Caco-2 (cell line): ENCODE data around the gene TMCO6. TPM values are rescaled to one million over a fixed set of nuclear protein-coding genes. Genes with fewer than 3 reads are reported as not detected.
"Not testable (repeated sequence)": the region's sequence is repeated elsewhere in the genome, so short reads cannot be mapped to it uniquely, and the experiment has no call there.

ENCODE experiments used
- BruUV-seq: library from RNA; stranded (reverse); fragments of 400-500 nt; replicated peaks from 2 replicates; lab custom pipeline; 2021; lab: Mats Ljungman, UMichigan
- CTCF ChIA-PET: fragments of 300-600 bp; sonication (Branson Sonifier 250); formaldehyde crosslinking; loops from one replicate; lab custom pipeline; 2022; ENCODE audit warnings: antibody characterized with exemption; lab: Charles Lee
- POLR2A ChIA-PET: fragments of 300-600 bp; sonication (Branson Sonifier 250); formaldehyde crosslinking; loops from one replicate; lab custom pipeline; 2022; ENCODE audit warnings: antibody characterized with exemption; lab: Charles Lee
- DNase-seq, 2 experiments: peaks; one replicate each; pipeline versions ENCODE4 v3.0.0 to v3.0.0-alpha.2; 2020 to 2022
- H3K27me3 ChIP-seq: replicated peaks from 2 replicates; pipeline ENCODE4 v1.6.0; 2011; ENCODE audit warnings: low read length; ENCODE audit not compliant: control insufficient read depth, insufficient read depth
- H3K36me3 ChIP-seq: 2 replicates; pipeline ENCODE4 v1.5.1; 2011; ENCODE audit warnings: low read length; ENCODE audit not compliant: control insufficient read depth, insufficient read depth
- H3K4me1 ChIP-seq: fragments of 250-450 bp; sonication (Bioruptor Pico); 2 replicates; pipeline ENCODE4 v1.5.1; 2020; ENCODE audit warnings: mild to moderate bottlenecking
- H3K4me3 ChIP-seq: 2 replicates; pipeline ENCODE4 v1.5.1; 2011; ENCODE audit warnings: low read depth, mild to moderate bottlenecking, control low read depth, low read length
- H3K9me3 ChIP-seq: fragments of 250-450 bp; sonication (Bioruptor Pico); 2 replicates; pipeline ENCODE4 v1.5.1; 2020; ENCODE audit warnings: mild to moderate bottlenecking, moderate library complexity
- H3K27ac Mint-ChIP-seq: one replicate; pipeline ENCODE4 v1.8.0; 2022; ENCODE audit warnings: mixed read lengths; ENCODE audit not compliant: unreplicated experiment
- H3K27me3 Mint-ChIP-seq: one replicate; pipeline ENCODE4 v1.8.0; 2022; ENCODE audit warnings: mixed read lengths; ENCODE audit not compliant: insufficient read depth, unreplicated experiment
- H3K36me3 Mint-ChIP-seq: one replicate; pipeline ENCODE4 v1.8.0; 2022; ENCODE audit warnings: mild to moderate bottlenecking, mixed read lengths; ENCODE audit not compliant: insufficient read depth, unreplicated experiment
- H3K4me1 Mint-ChIP-seq: one replicate; pipeline ENCODE4 v1.8.0; 2022; ENCODE audit warnings: low read depth, mixed read lengths; ENCODE audit not compliant: unreplicated experiment
- H3K4me3 Mint-ChIP-seq: one replicate; pipeline ENCODE4 v1.8.0; 2022; ENCODE audit warnings: mild to moderate bottlenecking, moderate library complexity, mixed read lengths; ENCODE audit not compliant: unreplicated experiment
- H3K9me3 Mint-ChIP-seq: one replicate; pipeline ENCODE4 v1.8.0; 2022; ENCODE audit warnings: mixed read lengths; ENCODE audit not compliant: unreplicated experiment
- intact Hi-C: fragments of 100-400 bp; cut with micrococcal nuclease; formaldehyde crosslinking; loops from one replicate; pipeline ENCODE4 v1.10.0; 2022; ENCODE audit not compliant: unreplicated experiment
- total RNA-seq: library from RNA; stranded (reverse); gene quantifications from 2 replicates; pipeline ENCODE4 v1.2.3, GENCODE V29; 2022
- TF ChIP-seq, protein P1 (sequence below), 2 experiments: fragments of 200-600 bp in 1 of 2; IDR thresholded peaks; 1 replicate in 1 of 2; 2 replicates in 1 of 2; pipeline versions ENCODE4 v1.5.1 to v1.8.0; 2011 to 2022; ENCODE audit warnings: antibody characterized with exemption in 1 of 2, control low read depth in 1 of 2, inconsistent platforms in 1 of 2, low read depth in 1 of 2, low read length in 1 of 2, mild to moderate bottlenecking in 1 of 2, moderate library complexity in 1 of 2; ENCODE audit not compliant: insufficient read depth in 1 of 2, severe bottlenecking in 1 of 2, unreplicated experiment in 1 of 2

TMCO6 gene
- total RNA-seq, 1 experiment from 2014 or later: 37.8 TPM

- no peaks in the 10 kb centered on the region for H3K9me3 Mint-ChIP-seq
- peaks cover 27% of the 10 kb centered on the region for H3K36me3 Mint-ChIP-seq
- ChIA-PET POLR2A (interaction anchor here (0.7 to 2.7 kb wide), 3 partner anchors 10 to 81 kb away, joined by 4 to 26 read pairs (median 4); partner anchors contain the start of genes IK and NDUFA2), CTCF (interaction anchor here (0.6 to 2.9 kb wide), 3 partner anchors 10 to 1596 kb away, joined by 3 to 10 read pairs (median 3); partner anchors contain the start of genes IK and NDUFA2)
- peaks cover 21% of the 10 kb centered on the region for H3K4me1 ChIP-seq
- peak overlapping the region; percentile 96 for H3K27ac Mint-ChIP-seq
- TF ChIP-seq, protein P1, sequence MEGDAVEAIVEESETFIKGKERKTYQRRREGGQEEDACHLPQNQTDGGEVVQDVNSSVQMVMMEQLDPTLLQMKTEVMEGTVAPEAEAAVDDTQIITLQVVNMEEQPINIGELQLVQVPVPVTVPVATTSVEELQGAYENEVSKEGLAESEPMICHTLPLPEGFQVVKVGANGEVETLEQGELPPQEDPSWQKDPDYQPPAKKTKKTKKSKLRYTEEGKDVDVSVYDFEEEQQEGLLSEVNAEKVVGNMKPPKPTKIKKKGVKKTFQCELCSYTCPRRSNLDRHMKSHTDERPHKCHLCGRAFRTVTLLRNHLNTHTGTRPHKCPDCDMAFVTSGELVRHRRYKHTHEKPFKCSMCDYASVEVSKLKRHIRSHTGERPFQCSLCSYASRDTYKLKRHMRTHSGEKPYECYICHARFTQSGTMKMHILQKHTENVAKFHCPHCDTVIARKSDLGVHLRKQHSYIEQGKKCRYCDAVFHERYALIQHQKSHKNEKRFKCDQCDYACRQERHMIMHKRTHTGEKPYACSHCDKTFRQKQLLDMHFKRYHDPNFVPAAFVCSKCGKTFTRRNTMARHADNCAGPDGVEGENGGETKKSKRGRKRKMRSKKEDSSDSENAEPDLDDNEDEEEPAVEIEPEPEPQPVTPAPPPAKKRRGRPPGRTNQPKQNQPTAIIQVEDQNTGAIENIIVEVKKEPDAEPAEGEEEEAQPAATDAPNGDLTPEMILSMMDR (IDR thresholded peaks at IDR 0.05; ENCODE audit: insufficient read depth in 1 of 2, low read depth in 1 of 2, low read length in 1 of 2, severe bottlenecking in 1 of 2, unreplicated experiment in 1 of 2): no peak
- no peaks in the 10 kb centered on the region for H3K27me3 Mint-ChIP-seq
- peaks cover 4% of the 10 kb centered on the region; the same call in 1 of the 2 replicates for H3K36me3 ChIP-seq
- no peaks in the 10 kb centered on the region for H3K9me3 ChIP-seq
- no peaks in the 10 kb centered on the region for H3K27me3 ChIP-seq
- peak overlapping the region; percentile 15 for H3K4me3 ChIP-seq
- intact Hi-C loops: loop anchor here (1.0 to 5.0 kb wide), 4 partner anchors 27 to 280 kb away; no protein-coding TSS in a partner anchor
- TSS peak; percentile 86 for BruUV-seq
- peak overlapping the region; percentile 83 for H3K4me3 Mint-ChIP-seq
- DNase-seq: peak; percentile 68 to 73
- peaks cover 27% of the 10 kb centered on the region for H3K4me1 Mint-ChIP-seq
Observed at GRCh38 chr5:140637371-140638100, 1.7 kb upstream of the TMCO6 start.

DNA sequence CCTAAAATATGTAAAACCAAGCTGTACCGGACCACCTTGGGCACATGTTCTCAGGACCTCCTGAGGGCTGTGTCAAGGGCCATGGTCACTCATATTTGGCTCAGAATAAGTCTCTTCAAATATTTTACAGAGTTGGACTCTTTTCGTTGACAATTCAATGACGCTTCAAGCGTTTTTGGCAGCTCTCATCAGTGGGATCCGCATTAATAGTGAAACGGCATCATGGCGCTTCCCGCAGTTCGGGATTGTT is 428 bp upstream of the TMCO6 start:
- DNase-seq: not testable (repeated sequence)

DNA sequence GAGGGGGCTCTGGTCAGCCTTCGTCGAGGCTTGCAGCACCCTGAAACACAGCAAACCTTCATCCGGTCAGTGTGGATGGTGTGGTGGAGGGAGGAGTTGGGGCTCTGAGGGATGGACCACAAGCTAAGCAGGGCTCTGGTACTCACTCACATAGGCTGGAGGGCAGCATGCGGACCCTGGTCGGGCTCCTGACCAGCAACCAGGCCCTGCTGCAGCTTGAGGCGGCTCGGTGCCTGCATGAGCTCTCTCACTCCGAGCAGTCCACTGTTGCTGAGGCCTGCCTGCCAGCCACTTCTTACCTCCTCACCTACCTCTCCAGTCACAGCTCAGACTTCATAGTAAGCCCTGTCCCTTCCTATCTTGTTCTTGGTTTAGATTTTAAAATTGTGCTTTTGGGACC is 2.5 kb downstream of the TMCO6 start:
- intact Hi-C loops: loop anchor here (10.0 kb wide), 1 partner anchor 427 kb away; no protein-coding TSS in a partner anchor
- Mint-ChIP-seq H3K9me3 (no peaks in the 10 kb centered on the region), H3K4me1 (peaks cover 31% of the 10 kb centered on the region), H3K27ac (no peak overlapping the region), H3K27me3 (no peaks in the 10 kb centered on the region), H3K36me3 (peaks cover 48% of the 10 kb centered on the region), H3K4me3 (no peak overlapping the region)
- H3K4me1 ChIP-seq: peaks cover 17% of the 10 kb centered on the region
- ChIA-PET POLR2A (no interaction called here), CTCF (no interaction called here)
- no peaks in the 10 kb centered on the region for H3K27me3 ChIP-seq
- BruUV-seq: no TSS peak
- no peaks in the 10 kb centered on the region for H3K9me3 ChIP-seq
- no peak overlapping the region for H3K4me3 ChIP-seq
- DNase-seq: no peak
- peaks cover 4% of the 10 kb centered on the region; the same call in 1 of the 2 replicates for H3K36me3 ChIP-seq
- TF ChIP-seq, protein P1 (IDR thresholded peaks at IDR 0.05; ENCODE audit: insufficient read depth in 1 of 2, low read depth in 1 of 2, low read length in 1 of 2, severe bottlenecking in 1 of 2, unreplicated experiment in 1 of 2): no peak

More for the DNA sequence above, 428 bp upstream of the TMCO6 start:
- ChIA-PET POLR2A (interaction anchor here (0.6 to 2.7 kb wide), 7 partner anchors 9 to 92 kb away, joined by 3 to 26 read pairs (median 5); partner anchors contain the start of genes EIF4EBP3, IK, NDUFA2 and SRA1), CTCF (interaction anchor here (0.9 to 2.9 kb wide), 2 partner anchors 9 to 92 kb away, joined by 3 to 10 read pairs; partner anchors contain the start of genes EIF4EBP3, IK and NDUFA2)
- H3K9me3 ChIP-seq, BruUV-seq, H3K27me3 Mint-ChIP-seq, H3K27me3 ChIP-seq, H3K36me3 ChIP-seq, H3K9me3 Mint-ChIP-seq: not testable (repeated sequence)
- peak overlapping the region; percentile 96 for H3K27ac Mint-ChIP-seq
- H3K4me3 Mint-ChIP-seq: peak overlapping the region; percentile 83
- Histone ChIP-seq H3K4me3 (peak overlapping the region; percentile 28), H3K4me1 (peaks cover 17% of the 10 kb centered on the region)
- H3K4me1 Mint-ChIP-seq: peaks cover 27% of the 10 kb centered on the region
- H3K36me3 Mint-ChIP-seq: peaks cover 34% of the 10 kb centered on the region
- intact Hi-C loops: loop anchor here (1.0 to 5.0 kb wide), 10 partner anchors 8 to 282 kb away; partner anchors contain the start of genes ANKHD1, APBB3, EIF4EBP3 and IK
